Tibial artery (tissue), 4 donors: Measurements from ENCODE around the gene LPP.

ENCODE experiments used
- DNase-seq, 2 donors: peaks; one replicate each; pipeline ENCODE4 v3.0.0-alpha.2; 2019
- H3K27ac ChIP-seq, 2 donors: fragments of 200-600 bp; sonication (generic) in 1 of 2; 1 replicate in 1 of 2; 2 replicates in 1 of 2; pipeline ENCODE4 v1.5.1; 2018 to 2019; ENCODE audit warnings: mild to moderate bottlenecking in 1 of 2
- H3K27me3 ChIP-seq, 2 donors: fragments of 200-600 bp; sonication (generic) in 1 of 2; one replicate each; pipeline versions ENCODE4 v1.5.1 to v1.6.0; 2016 to 2019
- H3K36me3 ChIP-seq, 3 donors: fragments of 200-600 bp; sonication (generic) in 2 of 3; one replicate each; pipeline ENCODE4 v1.5.1; 2016 to 2019; ENCODE audit warnings: mild to moderate bottlenecking in 2 of 3
- H3K4me1 ChIP-seq, 4 donors: fragments of 200-600 bp; sonication (generic) in 2 of 4; 1 replicate in 3 of 4; 2 replicates in 1 of 4; pipeline ENCODE4 v1.5.1; 2016 to 2019
- H3K4me3 ChIP-seq, 2 donors: fragments of 200-600 bp; sonication (generic) in 1 of 2; 1 replicate in 1 of 2; 2 replicates in 1 of 2; pipeline ENCODE4 v1.5.1; 2018 to 2019; ENCODE audit warnings: mild to moderate bottlenecking in 2 of 2
- H3K9me3 ChIP-seq, 3 donors: fragments of 200-600 bp; sonication (generic) in 1 of 3; one replicate each; pipeline ENCODE4 v1.5.1; 2016 to 2019
- CTCF ChIP-seq, 2 experiments: fragments of 200-600 bp in 1 of 2; fragments of 450-650 bp in 1 of 2; IDR thresholded peaks; one replicate each; pipeline ENCODE4 v1.5.1; 2017 to 2019; ENCODE audit warnings: antibody characterized with exemption in 2 of 2, mild to moderate bottlenecking in 1 of 2, moderate library complexity in 1 of 2
- intact Hi-C: fragments of 100-400 bp; cut with DNase I; formaldehyde crosslinking; loops from one replicate; pipeline ENCODE4 v1.15.0; 2023; ENCODE audit warnings: low total_unique reads

The LPP gene

GRCh38 chr3:188884299-188885043 lies 730.5 kb downstream of the LPP start:
- H3K36me3 ChIP-seq = peaks cover 13 to 30% (median 23%) of the 10 kb centered on the region in 3 donors
- no peak for TF ChIP-seq CTCF (IDR thresholded peaks at IDR 0.05)
- DNase-seq = no peak
- intact Hi-C loops = no loop called here
- H3K27me3 ChIP-seq = no peaks in the 10 kb centered on the region
- H3K4me1 ChIP-seq = peaks cover 0 to 72% (median 29%) of the 10 kb centered on the region in 4 donors
- H3K27ac ChIP-seq = no peak overlapping the region
- no peaks in the 10 kb centered on the region for H3K9me3 ChIP-seq
- no peak overlapping the region for H3K4me3 ChIP-seq

DNA sequence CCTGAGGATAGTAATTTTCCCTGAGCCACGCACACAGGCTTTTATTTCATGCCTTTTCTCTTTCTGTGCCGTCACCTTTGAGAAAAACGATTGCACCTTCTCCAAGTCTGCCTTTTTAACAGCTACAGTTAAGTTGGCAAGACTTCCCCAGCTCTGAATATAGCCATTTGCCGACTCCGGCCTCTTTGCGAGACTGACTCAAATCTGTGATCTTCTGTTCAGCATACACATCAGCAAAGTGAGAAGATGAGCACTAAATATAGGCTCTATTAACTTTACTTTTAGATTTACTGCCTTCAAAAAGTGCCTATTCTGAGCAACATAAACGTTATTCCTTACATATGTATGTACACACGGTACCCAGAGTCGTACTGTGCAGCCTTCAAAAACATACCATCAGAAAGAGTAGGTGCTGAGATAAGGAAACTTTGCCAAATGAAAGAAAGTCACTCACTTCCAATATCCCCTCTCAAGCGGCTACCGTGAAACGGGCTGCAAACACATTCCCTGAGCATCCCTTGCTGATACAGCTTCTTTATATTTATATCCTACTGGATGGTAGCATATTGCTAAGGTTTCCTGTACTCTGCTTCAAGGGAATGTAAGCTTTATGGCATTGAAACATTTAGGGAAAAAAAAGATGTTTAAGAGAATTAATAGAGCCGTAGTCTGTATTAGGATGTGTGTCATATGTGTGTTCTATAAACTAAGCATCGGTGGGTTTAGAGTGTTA lies 734.5 kb downstream of the LPP start:
- Histone ChIP-seq H3K4me1 (peaks cover 0 to 50% (median 29%) of the 10 kb centered on the region in 4 donors), H3K4me3 (no peak overlapping the region), H3K9me3 (no peaks in the 10 kb centered on the region), H3K36me3 (peaks cover 7 to 21% (median 16%) of the 10 kb centered on the region in 3 donors), H3K27ac (peak overlapping the region; percentile 59 to 65), H3K27me3 (no peaks in the 10 kb centered on the region)
- DNase-seq = no peak
- intact Hi-C loops = no loop called here
- TF ChIP-seq CTCF (IDR thresholded peaks at IDR 0.05) = no peak

DNA sequence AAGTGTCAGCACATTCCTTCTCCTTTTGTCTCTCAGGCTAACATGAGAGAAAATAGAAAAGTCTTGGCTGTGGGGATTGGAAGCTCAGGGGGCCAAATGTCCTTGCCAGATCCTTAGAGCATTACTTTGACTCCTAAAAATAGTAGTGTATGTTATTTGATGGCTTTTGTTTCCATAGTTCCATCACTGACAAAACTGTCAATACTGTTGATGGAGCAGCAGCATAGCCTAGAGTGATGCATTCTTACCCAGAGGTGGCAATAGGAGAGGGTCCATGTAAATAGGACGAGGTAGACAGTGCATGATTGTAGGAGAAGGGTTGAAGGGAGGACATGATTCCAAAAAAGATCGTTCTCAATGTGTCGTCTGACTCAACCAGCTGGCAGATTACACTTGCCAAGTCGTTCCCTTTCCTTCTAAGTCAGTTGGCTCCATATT lies 735.1 kb downstream of the LPP start:
- DNase-seq = peak in 1 of 2 donors; percentile 32
- Histone ChIP-seq H3K4me3 (no peak overlapping the region), H3K27me3 (no peaks in the 10 kb centered on the region), H3K4me1 (peaks cover 0 to 50% (median 29%) of the 10 kb centered on the region in 4 donors), H3K27ac (peak overlapping the region; percentile 59 to 65), H3K9me3 (no peaks in the 10 kb centered on the region), H3K36me3 (peaks cover 7 to 15% (median 12%) of the 10 kb centered on the region in 3 donors)
- intact Hi-C loops = no loop called here
- TF ChIP-seq CTCF (IDR thresholded peaks at IDR 0.05) = no peak

DNA sequence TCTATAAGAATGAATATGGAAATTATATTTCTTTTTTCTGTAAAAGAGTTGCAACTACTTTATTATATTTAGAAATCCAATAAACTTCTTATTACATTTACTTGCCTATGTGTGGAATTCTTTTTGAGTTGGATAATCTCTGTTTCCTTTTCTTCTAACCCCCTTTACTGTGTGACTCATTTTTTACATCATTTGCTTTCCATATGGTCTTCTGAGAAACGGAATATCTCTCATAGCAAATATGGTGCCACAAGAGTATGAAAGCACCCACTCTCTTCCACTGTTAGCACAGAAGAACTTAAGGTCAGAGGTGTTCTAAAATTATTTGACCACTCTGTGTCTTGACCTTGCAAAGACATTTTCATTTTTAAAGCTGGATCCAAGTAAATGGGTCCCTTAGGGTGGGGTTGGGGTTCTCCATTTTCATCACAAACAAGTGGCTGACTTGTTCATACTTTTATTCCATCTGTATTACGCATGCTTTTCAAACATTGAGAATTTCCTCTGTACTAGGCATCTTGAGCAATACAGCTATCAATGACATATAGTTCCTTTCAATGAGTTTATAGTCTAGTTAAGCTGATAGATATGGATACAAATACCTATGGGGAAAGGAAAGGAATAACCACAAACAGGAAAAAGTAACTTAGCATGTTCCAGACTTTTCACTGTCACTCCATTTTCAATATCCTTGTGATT lies 736.8 kb downstream of the LPP start:
- Histone ChIP-seq H3K27ac (peak overlapping the region in 1 of 2 donors; percentile 59), H3K4me3 (no peak overlapping the region), H3K9me3 (no peaks in the 10 kb centered on the region), H3K4me1 (peaks cover 0 to 44% (median 29%) of the 10 kb centered on the region in 4 donors), H3K27me3 (no peaks in the 10 kb centered on the region), H3K36me3 (peaks cover 0 to 3% (median 0%) of the 10 kb centered on the region in 3 donors)
- intact Hi-C loops = no loop called here
- DNase-seq = no peak
- TF ChIP-seq CTCF (IDR thresholded peaks at IDR 0.05) = no peak

DNA sequence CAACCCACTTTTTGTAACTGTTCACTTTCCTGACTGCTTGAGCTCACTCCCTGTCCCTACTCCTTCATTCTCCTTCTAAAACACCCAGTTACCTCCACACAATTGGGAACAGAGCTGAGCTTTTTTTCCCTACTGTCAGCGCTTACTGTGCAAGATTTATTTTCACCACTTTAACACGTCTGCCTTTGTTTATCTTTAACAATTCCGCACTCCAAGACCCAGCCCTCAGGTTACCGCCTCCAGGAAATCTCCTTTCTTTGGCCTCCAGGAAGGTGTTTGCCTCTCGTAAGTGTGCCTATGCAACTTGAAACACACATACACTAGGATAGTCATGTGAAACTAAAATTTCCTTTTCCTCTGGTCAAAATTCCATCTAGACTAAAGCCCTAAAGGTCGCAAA lies 745.9 kb downstream of the LPP start:
- no peaks in the 10 kb centered on the region for H3K27me3 ChIP-seq
- H3K36me3 ChIP-seq = peaks cover 0 to 4% (median 0%) of the 10 kb centered on the region in 3 donors
- peak overlapping the region; percentile 20 to 31 for H3K27ac ChIP-seq
- no peak for TF ChIP-seq CTCF (IDR thresholded peaks at IDR 0.05)
- no peaks in the 10 kb centered on the region for H3K9me3 ChIP-seq
- H3K4me1 ChIP-seq = peaks cover 0 to 33% (median 16%) of the 10 kb centered on the region in 4 donors
- H3K4me3 ChIP-seq = no peak overlapping the region
- no peak for DNase-seq
- intact Hi-C loops = no loop called here
